HCT116 (cell line): ENCODE results near the gene PLEKHO2. TPM values are rescaled to one million over a fixed set of nuclear protein-coding genes. Genes with fewer than 3 reads are reported as not detected.

Experiments used
- ATAC-seq: fragments of 200-7000 bp; cut with Tn5 transposase; 2 replicates; pipeline ENCODE4 v1.9.1; 2020; ENCODE audit warnings: mild to moderate bottlenecking, moderate library complexity
- BruUV-seq: library from RNA; stranded (reverse); fragments of 400-500 nt; replicated peaks from 2 replicates; lab custom pipeline; 2021; lab: Mats Ljungman, UMichigan
- CTCF ChIA-PET: fragments of 300-600 bp; sonication (Branson Sonifier 250); formaldehyde crosslinking; loops from one replicate; lab custom pipeline; 2021; ENCODE audit warnings: antibody characterized with exemption; lab: Charles Lee
- POLR2A ChIA-PET: fragments of 300-600, 350-600 bp; sonication (Branson Sonifier 250); formaldehyde crosslinking; loops from one replicate; lab custom pipeline; 2021; ENCODE audit warnings: antibody characterized with exemption; lab: Charles Lee
- RAD21 ChIA-PET, 2 experiments: fragments of 300-600 bp; sonication (Branson Sonifier 250); formaldehyde crosslinking; loops; one replicate each; lab custom pipeline; 2023; ENCODE audit warnings: low total read pairs in 2 of 2; ENCODE audit not compliant: uncharacterized antibody in 2 of 2, unreplicated experiment in 2 of 2, low non-redundant PET in 1 of 2; lab: Charles Lee
- DNase-seq: peaks from one replicate; pipeline ENCODE4 v3.0.0-alpha.2; 2010; ENCODE audit warnings: low read depth, low spot score
- H2AFZ ChIP-seq: fragments of 200-600 bp; shearing (Covaris generic), sonication (generic); 2 replicates; pipeline ENCODE4 v1.6.1; 2017; ENCODE audit warnings: low read depth, mixed run types, mixed read lengths, antibody characterized with exemption, low read length; ENCODE audit not compliant: poor library complexity, severe bottlenecking
- H3K27ac ChIP-seq: 2 replicates; pipeline ENCODE4 v1.5.1; 2012; ENCODE audit warnings: low read depth, low read length
- H3K27me3 ChIP-seq: fragments of 200-600 bp; sonication (generic); 2 replicates; pipeline ENCODE4 v1.6.1; 2016; ENCODE audit warnings: mixed run types, low read length, mixed read lengths; ENCODE audit not compliant: insufficient read depth
- H3K36me3 ChIP-seq, 2 experiments: fragments of 200-500 bp in 1 of 2; fragments of 200-600 bp in 1 of 2; sonication (Bioruptor generic) in 1 of 2; sonication (generic) in 1 of 2; 2 replicates each; pipeline versions ENCODE4 v1.5.1 to v1.6.1; 2014 to 2016; ENCODE audit warnings: low read length in 2 of 2, inconsistent platforms in 1 of 2, mixed read lengths in 1 of 2, mixed run types in 1 of 2; ENCODE audit not compliant: insufficient read depth in 2 of 2, control insufficient read depth in 1 of 2
- H3K4me1 ChIP-seq, 2 experiments: fragments of 200-600 bp in 1 of 2; sonication (generic) in 1 of 2; 2 replicates each; pipeline versions ENCODE4 v1.5.1 to v1.6.1; 2012 to 2017; ENCODE audit warnings: low read length in 2 of 2, inconsistent platforms in 1 of 2, mild to moderate bottlenecking in 1 of 2, mixed read lengths in 1 of 2, mixed run types in 1 of 2, moderate library complexity in 1 of 2; ENCODE audit not compliant: insufficient read depth in 2 of 2, control insufficient read depth in 1 of 2
- H3K4me2 ChIP-seq: fragments of 200-600 bp; sonication (generic); 2 replicates; pipeline ENCODE4 v1.6.1; 2017; ENCODE audit warnings: mixed run types, low read length, mixed read lengths
- H3K4me3 ChIP-seq, 2 experiments: fragments of 200-600 bp in 1 of 2; sonication (generic) in 1 of 2; replicated peaks in 1 of 2; 2 replicates each; pipeline ENCODE4 v1.5.1; 2011 to 2016; ENCODE audit warnings: low read length in 2 of 2, control low read depth in 1 of 2, low read depth in 1 of 2, mild to moderate bottlenecking in 1 of 2, mixed read lengths in 1 of 2, mixed run types in 1 of 2
- H3K79me2 ChIP-seq: fragments of 200-600 bp; sonication (generic); 2 replicates; pipeline ENCODE4 v1.6.1; 2017; ENCODE audit warnings: mild to moderate bottlenecking, mixed run types, low read length, moderate library complexity, mixed read lengths; ENCODE audit not compliant: insufficient read depth
- H3K9ac ChIP-seq: fragments of 200-600 bp; sonication (generic); 2 replicates; pipeline ENCODE4 v1.6.1; 2016; ENCODE audit warnings: low read length, mixed read lengths
- H3K9me2 ChIP-seq: fragments of 200-600 bp; sonication (generic), shearing (Covaris generic); 2 replicates; pipeline ENCODE4 v1.6.1; 2017; ENCODE audit warnings: mixed run types, mild to moderate bottlenecking, moderate library complexity; ENCODE audit not compliant: insufficient read depth
- H3K9me3 ChIP-seq, 2 experiments: fragments of 200-500 bp in 1 of 2; fragments of 200-600 bp in 1 of 2; sonication (Bioruptor generic) in 1 of 2; sonication (generic) in 1 of 2; 2 replicates each; pipeline ENCODE4 v1.6.1; 2014 to 2017; ENCODE audit warnings: low read length in 2 of 2, mixed read lengths in 2 of 2, inconsistent platforms in 1 of 2, low read depth in 1 of 2, mild to moderate bottlenecking in 1 of 2, mixed run types in 1 of 2, moderate library complexity in 1 of 2; ENCODE audit not compliant: control insufficient read depth in 1 of 2, insufficient read depth in 1 of 2
- H4K20me1 ChIP-seq: fragments of 200-600 bp; sonication (generic), shearing (Covaris generic); 2 replicates; pipeline ENCODE4 v1.6.1; 2017; ENCODE audit warnings: mixed run types, mild to moderate bottlenecking, moderate library complexity; ENCODE audit not compliant: insufficient read depth
- CBX3 ChIP-seq: IDR thresholded peaks from 2 replicates; pipeline ENCODE4 v1.6.1; 2012; ENCODE audit warnings: low read depth
- CEBPB ChIP-seq: IDR thresholded peaks from 2 replicates; pipeline ENCODE4 v1.6.1; 2012; ENCODE audit warnings: low read depth
- ELF1 ChIP-seq: IDR thresholded peaks from 2 replicates; pipeline ENCODE4 v1.6.1; 2012; ENCODE audit warnings: low read depth, borderline replicate concordance
- EZH2 ChIP-seq: fragments of 200-600 bp; sonication (generic); IDR thresholded peaks from 2 replicates; pipeline ENCODE4 v1.6.1; 2017; ENCODE audit warnings: antibody characterized with exemption, mixed run types
- FOSL1 ChIP-seq: IDR thresholded peaks from 2 replicates; pipeline ENCODE4 v1.6.1; 2012; ENCODE audit warnings: low read depth
- POLR2AphosphoS5 ChIP-seq: IDR thresholded peaks from 2 replicates; pipeline ENCODE4 v1.6.1; 2011; ENCODE audit warnings: mild to moderate bottlenecking, low read depth, low read length, moderate library complexity
- SRF ChIP-seq: IDR thresholded peaks from 2 replicates; pipeline ENCODE4 v1.6.1; 2012; ENCODE audit warnings: low read depth
- YY1 ChIP-seq: IDR thresholded peaks from 2 replicates; pipeline ENCODE4 v1.6.1; 2011; ENCODE audit warnings: low read length, low read depth, moderate library complexity, mild to moderate bottlenecking; ENCODE audit not compliant: insufficient replicate concordance; ENCODE audit errors: extremely low read depth
- ZFX ChIP-seq: fragments of 450-650 bp; IDR thresholded peaks from 2 replicates; pipeline ENCODE4 v1.6.1; 2017
- ZNF274 ChIP-seq: fragments of 200-500 bp; sonication (Bioruptor generic); IDR thresholded peaks from 2 replicates; pipeline ENCODE4 v1.6.1; 2014; ENCODE audit warnings: mild to moderate bottlenecking, low read depth, low read length, inconsistent platforms
- intact Hi-C: fragments of 100-400 bp; cut with micrococcal nuclease; formaldehyde crosslinking; loops from 2 replicates; pipeline ENCODE4 v1.10.0; 2022
- total RNA-seq: library from RNA; stranded (reverse); gene quantifications from one replicate; pipeline ENCODE4 v1.2.1, GENCODE V29; 2021; ENCODE audit not compliant: unreplicated experiment
- TF ChIP-seq, protein P1 (sequence below): IDR thresholded peaks from 2 replicates; pipeline ENCODE4 v1.6.1; 2012
- TF ChIP-seq, protein P2 (sequence below), 3 experiments: fragments of 200-600 bp in 1 of 3; sonication (generic) in 1 of 3; IDR thresholded peaks in 2 of 3; conservative IDR thresholded peaks in 1 of 3; 2 replicates each; pipeline ENCODE4 v1.5.1; 2012 to 2017; ENCODE audit warnings: low read depth in 2 of 3, low read length in 2 of 3, antibody characterized with exemption in 1 of 3, borderline replicate concordance in 1 of 3, control low read depth in 1 of 3, mild to moderate bottlenecking in 1 of 3, mixed read lengths in 1 of 3, mixed run types in 1 of 3, moderate library complexity in 1 of 3; ENCODE audit not compliant: insufficient read depth in 1 of 3
- TF ChIP-seq, protein P3 (sequence below): IDR thresholded peaks from 2 replicates; pipeline ENCODE4 v1.6.1; 2011; ENCODE audit warnings: mild to moderate bottlenecking, low read length, moderate library complexity; ENCODE audit not compliant: insufficient replicate concordance; ENCODE audit errors: extremely low read depth

The PLEKHO2 gene
- total RNA-seq, 1 experiment from 2014 or later, result 8.0 TPM

DNA sequence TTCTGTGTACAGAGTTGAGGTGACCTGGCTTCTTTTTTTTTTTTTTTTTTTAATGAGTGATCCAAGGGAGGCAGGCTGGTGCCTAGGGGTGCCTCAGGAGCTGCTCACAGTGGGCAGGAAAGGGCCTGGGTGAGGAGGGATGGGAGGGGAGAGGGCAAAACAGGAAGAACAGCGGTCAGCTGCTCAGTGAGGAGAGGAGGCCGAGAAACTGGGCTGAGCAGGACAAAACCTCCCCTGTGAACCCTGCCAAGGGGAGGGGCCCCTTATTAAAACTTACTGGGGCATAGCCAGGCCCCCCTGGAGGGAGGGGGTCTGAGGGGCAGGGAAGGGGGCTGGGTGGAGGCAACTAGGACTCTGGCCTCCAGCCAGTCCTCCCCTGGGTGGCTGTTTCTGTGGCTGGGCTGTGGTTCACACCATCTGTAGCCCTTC lies 3.5 kb downstream of the PLEKHO2 start:
- H3K79me2 ChIP-seq, result peaks cover 13% of the 10 kb centered on the region; the same call in 1 of the 2 replicates
- RAD21 ChIA-PET, result no interaction called here

More for the DNA sequence above, 3.5 kb downstream of the PLEKHO2 start:
- ATAC-seq, result no peak
- no peak overlapping the region for H3K27ac ChIP-seq
- H3K4me1 ChIP-seq, result peaks cover 8 to 21% of the 10 kb centered on the region in 2 experiments
- no peak overlapping the region for H3K9ac ChIP-seq
- ChIA-PET POLR2A (no interaction called here), CTCF (no interaction called here)
- no peak overlapping the region for H3K4me3 ChIP-seq
- TF ChIP-seq ELF1, result no peak
- no peak for TF ChIP-seq POLR2AphosphoS5
- TF ChIP-seq ZNF274, result no peak
- TF ChIP-seq, protein P1, sequence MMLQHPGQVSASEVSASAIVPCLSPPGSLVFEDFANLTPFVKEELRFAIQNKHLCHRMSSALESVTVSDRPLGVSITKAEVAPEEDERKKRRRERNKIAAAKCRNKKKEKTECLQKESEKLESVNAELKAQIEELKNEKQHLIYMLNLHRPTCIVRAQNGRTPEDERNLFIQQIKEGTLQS, result no peak
- no peak for TF ChIP-seq CBX3
- no peak for TF ChIP-seq YY1
- TF ChIP-seq FOSL1, result no peak
- TF ChIP-seq EZH2, result no peak
- TF ChIP-seq, protein P2, sequence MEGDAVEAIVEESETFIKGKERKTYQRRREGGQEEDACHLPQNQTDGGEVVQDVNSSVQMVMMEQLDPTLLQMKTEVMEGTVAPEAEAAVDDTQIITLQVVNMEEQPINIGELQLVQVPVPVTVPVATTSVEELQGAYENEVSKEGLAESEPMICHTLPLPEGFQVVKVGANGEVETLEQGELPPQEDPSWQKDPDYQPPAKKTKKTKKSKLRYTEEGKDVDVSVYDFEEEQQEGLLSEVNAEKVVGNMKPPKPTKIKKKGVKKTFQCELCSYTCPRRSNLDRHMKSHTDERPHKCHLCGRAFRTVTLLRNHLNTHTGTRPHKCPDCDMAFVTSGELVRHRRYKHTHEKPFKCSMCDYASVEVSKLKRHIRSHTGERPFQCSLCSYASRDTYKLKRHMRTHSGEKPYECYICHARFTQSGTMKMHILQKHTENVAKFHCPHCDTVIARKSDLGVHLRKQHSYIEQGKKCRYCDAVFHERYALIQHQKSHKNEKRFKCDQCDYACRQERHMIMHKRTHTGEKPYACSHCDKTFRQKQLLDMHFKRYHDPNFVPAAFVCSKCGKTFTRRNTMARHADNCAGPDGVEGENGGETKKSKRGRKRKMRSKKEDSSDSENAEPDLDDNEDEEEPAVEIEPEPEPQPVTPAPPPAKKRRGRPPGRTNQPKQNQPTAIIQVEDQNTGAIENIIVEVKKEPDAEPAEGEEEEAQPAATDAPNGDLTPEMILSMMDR (IDR thresholded peaks at IDR 0.05 in 2 of 3, conservative IDR thresholded peaks at IDR 0.05 in 1 of 3; ENCODE audit: borderline replicate concordance in 1 of 3, insufficient read depth in 1 of 3, low read depth in 2 of 3, low read length in 2 of 3), result no peak
- TF ChIP-seq ZFX, result no peak
- TF ChIP-seq, protein P3, sequence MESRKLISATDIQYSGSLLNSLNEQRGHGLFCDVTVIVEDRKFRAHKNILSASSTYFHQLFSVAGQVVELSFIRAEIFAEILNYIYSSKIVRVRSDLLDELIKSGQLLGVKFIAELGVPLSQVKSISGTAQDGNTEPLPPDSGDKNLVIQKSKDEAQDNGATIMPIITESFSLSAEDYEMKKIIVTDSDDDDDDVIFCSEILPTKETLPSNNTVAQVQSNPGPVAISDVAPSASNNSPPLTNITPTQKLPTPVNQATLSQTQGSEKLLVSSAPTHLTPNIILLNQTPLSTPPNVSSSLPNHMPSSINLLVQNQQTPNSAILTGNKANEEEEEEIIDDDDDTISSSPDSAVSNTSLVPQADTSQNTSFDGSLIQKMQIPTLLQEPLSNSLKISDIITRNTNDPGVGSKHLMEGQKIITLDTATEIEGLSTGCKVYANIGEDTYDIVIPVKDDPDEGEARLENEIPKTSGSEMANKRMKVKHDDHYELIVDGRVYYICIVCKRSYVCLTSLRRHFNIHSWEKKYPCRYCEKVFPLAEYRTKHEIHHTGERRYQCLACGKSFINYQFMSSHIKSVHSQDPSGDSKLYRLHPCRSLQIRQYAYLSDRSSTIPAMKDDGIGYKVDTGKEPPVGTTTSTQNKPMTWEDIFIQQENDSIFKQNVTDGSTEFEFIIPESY, result no peak
- no peak for TF ChIP-seq SRF
- no peak for TF ChIP-seq CEBPB
- no peak for DNase-seq
- H3K36me3 ChIP-seq, result no peaks in the 10 kb centered on the region
- intact Hi-C loops, result no loop called here
- no peaks in the 10 kb centered on the region for H3K9me2 ChIP-seq
- BruUV-seq, result no TSS peak
- no peaks in the 10 kb centered on the region for H3K27me3 ChIP-seq
- no peaks in the 10 kb centered on the region for H3K9me3 ChIP-seq
- H4K20me1 ChIP-seq, result no peaks in the 10 kb centered on the region
- no peak overlapping the region for H3K4me2 ChIP-seq
- H2AFZ ChIP-seq, result no peak overlapping the region
